HL-60/S4 (cell line): ENCODE data around the gene RAC3.

Experiments
- in situ Hi-C: fragments of 300-500 bp; cut with MboI; formaldehyde crosslinking; loops from 2 replicates; pipeline ENCODE4 v1.14.3; 2022; ENCODE audit warnings: low sequenced_read_pairs

Gene RAC3

DNA sequence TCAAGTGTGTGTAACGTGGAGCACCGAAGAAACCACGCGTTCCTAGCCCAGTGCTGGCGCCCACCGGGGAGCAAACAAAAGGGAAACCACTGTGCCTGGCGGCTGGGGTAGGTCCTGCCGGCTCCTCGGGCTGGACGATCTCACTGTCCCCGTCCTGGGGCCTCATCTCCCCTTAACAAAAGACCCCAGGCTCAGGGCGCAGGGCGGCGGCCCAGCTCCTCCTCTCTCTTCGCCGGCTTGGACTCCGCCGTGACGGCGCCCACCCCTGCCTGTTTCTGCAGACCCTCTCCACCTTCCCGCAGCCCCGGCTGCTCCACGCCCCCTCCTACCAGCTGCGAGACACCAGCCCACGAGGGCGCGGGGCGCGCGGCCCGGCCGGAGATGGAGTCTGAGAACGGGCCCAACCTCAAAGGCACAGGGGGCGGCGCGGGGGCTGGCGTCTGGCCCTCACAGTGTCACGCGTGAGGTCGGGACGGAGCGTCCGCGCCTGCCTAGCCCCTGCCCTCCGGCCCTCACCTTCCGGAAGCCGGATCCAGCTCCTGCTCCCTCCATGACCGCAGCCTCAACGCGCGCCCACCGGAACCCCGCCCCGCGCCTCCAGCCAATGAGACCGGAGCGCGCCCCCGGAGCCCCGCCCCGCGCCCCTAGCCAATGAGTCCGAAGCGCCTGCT, 9.0 kb upstream of the RAC3 start, which contains the start of gene CENPX:
TSS of gene CENPX (minus strand) at position 569 of the 671 bp plus-strand sequence. CDS start at position 552, 17 bp downstream.
- in situ Hi-C loops: no loop called here

DNA sequence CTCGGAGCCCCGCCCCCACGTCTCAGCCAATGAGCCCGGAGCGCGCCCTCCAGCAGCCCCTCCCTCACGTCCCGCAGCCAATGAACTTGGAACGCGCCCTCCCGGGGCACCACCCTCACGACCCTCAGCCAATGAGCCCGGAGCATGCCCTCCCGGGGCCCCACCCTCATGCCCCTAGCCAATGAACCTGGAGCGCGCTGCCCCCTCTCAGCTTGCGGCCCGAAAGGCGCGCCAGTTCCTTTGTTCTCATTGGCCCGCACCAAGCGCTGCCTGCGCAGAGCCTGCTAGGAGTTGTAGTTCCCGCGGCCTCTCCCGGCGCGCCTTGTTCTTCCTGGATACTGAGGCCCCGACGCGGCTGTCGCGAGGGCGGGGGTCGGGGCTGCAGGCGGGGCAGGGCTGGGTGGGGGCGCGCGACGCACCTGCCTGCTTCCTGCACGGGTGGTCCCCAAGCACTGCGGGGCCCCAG, 8.5 kb upstream of the RAC3 start, which contains the start of gene LRRC45:
TSS of gene LRRC45 (plus strand) at position 325 of the 466 bp plus-strand sequence. CDS start 339 bp downstream, outside the sequence.
- in situ Hi-C loops: no loop called here

DNA sequence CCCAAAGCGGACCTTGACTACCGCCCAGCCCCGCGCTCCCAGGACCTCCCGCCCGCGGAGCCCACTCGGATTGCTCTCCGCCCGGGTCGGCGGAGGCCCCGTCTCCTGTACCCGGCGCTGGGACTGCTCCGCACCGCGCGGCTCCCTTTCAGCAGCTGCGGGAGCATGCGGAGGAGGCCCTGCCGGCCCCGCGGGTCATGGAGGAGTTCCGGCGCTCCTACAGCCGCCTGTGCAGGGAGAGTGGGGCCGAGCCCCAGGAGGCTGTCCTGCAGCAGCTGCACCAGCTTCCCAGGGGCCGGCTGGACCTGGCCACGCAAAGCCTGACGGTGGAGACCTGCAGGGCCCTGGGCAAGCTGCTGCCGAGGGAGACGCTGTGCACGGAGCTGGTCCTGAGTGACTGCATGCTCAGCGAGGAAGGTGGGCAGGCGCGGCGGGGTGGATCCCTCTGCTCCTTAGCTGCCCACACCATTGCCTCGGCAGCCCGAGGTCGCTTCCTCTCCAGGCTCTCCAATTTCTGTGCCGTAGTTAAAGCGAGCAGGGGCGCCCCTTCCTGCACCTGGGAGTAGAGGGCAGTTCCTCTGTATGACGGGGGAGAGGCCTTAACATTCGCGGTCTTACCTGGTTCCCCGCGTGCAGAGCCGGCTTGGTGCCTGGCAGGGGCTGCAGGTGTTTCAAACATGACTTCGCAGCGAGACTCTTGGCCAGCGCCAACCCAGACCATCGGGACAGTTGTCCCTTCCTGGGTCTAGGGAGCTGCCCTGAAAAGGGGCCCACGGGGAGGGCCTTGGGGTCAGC, 7.8 kb upstream of the RAC3 start:
- in situ Hi-C loops: no loop called here

DNA sequence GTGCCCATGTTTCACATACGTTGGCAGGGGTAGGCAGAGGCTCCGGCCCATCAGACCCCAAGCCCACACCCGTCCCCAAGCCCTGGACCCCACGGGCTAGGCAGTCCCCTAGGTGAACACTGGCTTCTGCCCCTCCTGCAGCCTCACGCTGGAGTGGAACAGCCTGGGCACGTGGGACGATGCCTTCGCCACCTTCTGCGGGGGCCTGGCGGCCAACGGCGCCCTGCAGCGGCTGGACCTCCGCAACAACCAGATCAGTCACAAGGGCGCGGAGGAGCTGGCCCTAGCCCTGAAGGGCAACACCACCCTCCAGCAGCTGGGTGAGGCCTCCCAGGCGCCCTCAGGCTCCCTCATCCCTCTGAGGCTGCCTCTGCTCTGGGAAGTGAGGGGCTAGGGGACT, 6.6 kb upstream of the RAC3 start:
- in situ Hi-C loops: no loop called here

DNA sequence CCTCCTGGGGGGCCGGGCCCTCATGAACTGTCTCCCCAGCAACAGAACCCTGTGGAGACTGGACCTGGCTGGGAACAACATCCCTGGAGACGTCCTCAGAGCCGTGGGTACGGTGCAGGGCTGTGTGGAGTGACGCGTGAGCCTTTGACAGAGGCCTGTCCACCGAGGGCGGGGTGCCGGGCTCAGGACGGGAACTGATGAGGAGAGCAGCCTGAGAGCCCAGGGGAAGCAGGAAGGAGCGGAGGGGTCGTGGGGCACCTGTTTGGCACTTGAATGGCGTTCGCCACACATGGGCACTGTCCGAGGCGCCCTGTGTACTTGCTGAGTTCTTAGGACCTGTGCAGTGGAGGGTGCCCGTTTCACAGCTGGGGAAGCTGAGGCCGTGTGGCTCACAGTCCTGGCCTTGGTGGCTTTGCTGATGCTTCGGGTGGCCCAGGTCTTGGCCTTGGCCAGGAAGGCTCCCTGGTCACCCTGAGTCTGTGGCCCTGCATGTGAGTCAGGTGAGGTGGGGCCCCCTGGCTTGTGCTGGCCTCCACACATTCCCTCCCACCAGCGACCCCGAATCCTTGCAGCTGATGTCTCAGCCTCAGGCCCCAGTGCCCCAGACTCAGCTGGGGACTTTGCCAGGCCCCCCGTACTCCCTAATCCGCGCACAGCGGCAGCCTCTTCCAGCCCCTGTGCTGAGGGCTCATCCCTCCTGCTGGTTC, 5.9 kb upstream of the RAC3 start:
- in situ Hi-C loops: no loop called here

DNA sequence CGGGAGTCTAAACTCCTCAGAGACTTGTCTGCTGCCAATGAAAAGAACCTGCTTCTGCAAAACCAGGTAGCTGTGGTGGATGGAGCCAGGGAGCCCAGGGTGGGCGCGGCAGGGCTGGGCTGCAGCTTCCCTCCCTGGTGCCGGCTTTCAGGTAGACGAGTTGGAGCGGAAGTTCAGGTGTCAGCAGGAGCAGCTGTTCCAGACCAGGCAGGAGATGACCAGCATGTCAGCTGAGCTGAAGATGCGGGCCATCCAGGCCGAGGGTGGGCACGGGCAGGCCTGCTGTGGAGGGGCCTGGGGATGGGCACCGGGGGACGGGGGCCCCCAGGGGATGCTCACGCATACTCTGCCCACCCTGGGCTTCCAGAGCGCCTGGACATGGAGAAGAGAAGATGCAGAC, 3.2 kb upstream of the RAC3 start:
- in situ Hi-C loops: no loop called here

DNA sequence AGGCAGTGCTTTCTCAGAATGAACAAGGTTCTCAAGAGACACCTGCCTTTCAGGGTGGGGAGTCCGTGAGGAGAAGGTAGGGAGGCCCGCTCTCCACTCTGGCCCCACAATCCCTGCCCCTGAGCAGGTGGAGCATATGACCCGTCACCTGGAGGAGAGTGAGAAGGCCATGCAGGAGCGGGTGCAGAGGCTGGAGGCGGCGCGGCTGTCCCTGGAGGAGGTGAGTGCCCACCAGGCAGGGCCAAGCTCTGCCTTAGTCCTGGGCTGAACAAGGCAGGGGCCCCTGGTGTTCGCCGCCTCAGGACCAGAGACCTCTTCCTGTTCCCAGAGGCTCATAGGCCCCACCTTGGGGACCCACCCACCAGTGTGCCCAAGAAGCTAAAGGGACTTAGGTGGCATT, 2.5 kb upstream of the RAC3 start:
- in situ Hi-C loops: no loop called here

DNA sequence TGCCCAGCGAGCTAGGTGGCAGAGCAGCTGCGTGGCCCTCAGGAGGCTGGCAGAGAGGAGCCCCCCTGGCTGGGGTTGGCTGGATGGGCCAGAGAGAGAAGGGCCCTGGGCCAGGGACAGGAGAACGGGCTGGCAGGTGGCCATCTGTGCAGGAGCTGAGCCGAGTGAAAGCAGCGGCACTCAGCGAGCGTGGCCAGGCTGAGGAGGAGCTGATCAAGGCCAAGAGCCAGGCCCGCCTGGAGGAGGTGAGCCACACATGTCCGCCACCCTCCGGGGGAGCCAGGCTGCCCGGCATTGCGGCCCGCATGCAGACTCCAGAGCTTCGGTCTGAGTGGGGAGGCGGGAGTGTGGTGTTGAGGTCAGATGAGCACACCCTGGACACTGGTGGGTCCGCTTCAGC, 2.1 kb upstream of the RAC3 start:
- in situ Hi-C loops: no loop called here

DNA sequence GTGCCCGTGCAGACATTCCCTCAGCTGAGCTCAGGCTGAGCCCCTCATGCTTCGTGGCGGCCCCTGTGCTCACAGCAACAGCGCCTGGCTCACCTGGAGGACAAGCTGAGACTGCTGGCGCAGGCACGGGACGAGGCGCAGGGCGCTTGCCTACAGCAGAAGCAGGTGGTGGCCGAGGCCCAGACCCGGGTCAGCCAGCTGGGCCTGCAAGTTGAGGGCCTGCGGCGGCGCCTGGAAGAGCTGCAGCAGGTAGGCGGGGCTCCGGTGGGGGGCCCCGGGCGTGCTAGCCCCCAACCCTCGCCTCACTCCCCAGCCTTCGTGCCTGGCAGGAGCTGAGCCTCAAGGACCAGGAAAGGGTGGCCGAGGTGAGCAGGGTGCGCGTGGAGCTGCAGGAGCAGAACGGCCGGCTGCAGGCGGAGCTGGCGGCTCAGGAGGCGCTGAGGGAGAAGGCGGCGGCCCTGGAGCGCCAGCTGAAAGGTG, 1.4 kb upstream of the RAC3 start:
- in situ Hi-C loops: loop anchor here (10.0 kb wide), 1 partner anchor 125 kb away; no protein-coding TSS in a partner anchor

DNA sequence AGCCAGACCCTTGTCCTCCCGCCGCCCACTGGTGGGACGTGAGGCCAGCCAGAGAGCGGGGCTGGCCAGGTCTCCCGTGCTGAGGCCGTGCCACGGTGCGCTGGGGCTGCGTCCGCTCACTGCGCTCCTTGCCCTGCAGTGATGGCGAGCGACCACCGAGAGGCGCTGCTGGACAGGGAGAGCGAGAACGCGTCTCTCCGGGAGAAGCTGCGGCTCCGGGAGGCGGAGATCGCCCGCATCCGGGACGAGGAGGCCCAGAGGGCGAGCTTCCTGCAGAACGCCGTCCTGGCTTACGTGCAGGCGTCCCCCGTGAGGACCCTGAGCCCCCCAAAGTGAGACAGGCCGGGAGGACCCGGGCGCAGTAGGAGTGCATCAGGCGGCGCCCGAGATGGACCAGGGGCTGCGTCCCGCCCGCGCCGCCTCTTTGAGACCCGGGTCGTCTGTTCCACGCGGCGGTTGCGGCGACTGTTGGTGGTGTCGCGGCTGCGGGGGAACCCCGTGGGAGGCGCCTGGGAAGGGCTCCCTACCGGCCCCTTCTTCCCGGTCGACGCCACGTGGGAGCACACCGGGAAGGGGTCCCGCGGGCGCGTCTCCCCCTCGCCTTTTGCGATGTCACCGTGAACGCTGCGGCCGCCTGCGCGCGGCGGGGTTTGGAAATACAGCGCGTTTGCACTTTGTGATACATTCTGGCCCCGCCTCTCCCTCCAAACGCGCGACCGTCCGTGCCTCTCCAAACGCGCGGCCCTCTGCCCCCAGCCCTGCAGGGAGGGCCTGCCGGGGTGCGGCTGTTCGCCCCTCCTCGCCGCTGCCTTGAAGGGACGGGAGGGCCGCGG, 792 bp upstream of the RAC3 start:
- in situ Hi-C loops: loop anchor here (10.0 kb wide), 1 partner anchor 124 kb away; no protein-coding TSS in a partner anchor

DNA sequence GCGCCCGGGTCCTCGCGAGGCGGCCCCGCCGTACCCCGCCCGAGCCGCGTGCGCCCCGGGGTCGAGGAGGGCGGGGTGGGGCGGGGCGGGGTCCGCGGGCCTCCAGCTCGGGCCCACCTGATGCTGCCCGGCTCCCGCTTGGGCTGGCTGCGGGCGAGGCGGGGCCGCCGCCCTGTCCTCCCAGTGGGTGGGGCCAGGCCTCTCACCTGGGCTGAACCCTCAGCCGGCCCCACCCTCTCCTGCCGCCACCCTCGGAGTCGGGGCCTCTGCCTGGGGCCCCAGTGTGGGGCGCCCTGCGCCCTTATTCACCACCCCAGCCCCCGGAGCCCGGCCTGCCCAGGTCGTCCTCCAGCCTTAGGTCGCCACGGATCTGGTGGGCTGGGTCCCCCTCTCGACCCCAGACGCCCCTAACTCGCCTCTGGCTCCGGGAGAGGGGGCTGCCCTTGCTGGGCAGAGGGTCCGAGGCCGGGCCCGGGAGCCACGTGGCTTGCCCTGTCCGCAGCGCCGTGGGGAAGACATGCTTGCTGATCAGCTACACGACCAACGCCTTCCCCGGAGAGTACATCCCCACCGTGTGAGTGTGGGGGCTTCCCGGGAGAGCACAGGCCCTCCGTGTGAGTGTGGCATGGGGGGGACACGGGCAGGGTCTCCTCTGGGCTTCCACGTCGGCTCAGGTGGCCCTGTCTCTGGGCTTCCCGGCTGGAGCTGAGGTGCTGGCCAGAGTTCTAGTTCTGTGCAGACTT, 578 bp downstream of the RAC3 start:
- in situ Hi-C loops: loop anchor here (10.0 kb wide), 1 partner anchor 123 kb away; no protein-coding TSS in a partner anchor

DNA sequence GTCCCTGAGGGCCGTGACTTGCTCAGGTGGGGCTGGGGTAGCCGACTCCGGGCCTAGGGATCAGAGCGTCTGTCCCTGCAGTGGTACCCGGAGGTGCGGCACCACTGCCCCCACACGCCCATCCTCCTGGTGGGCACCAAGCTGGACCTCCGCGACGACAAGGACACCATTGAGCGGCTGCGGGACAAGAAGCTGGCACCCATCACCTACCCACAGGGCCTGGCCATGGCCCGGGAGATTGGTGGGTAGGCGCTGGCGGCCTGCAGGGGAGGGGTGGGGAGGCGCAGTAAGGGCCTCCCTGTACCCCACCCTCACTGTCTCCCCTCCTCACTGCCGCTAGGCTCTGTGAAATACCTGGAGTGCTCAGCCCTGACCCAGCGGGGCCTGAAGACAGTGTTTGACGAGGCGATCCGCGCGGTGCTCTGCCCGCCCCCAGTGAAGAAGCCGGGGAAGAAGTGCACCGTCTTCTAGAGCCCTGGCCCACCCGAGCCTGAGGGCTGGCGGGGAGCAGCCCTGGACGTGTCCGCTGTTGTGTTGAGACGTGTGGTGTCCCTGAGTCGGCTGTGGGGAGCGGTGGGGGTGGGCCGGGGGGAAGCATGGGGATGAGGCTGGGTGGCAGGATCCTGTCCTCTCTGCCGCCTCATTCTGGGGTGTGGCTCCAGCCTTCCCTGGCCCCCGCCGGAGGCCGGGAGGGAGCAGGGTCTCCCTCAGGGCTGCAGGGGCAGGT, 2.0 kb downstream of the RAC3 start:
- in situ Hi-C loops: loop anchor here (10.0 kb wide), 1 partner anchor 121 kb away; no protein-coding TSS in a partner anchor

DNA sequence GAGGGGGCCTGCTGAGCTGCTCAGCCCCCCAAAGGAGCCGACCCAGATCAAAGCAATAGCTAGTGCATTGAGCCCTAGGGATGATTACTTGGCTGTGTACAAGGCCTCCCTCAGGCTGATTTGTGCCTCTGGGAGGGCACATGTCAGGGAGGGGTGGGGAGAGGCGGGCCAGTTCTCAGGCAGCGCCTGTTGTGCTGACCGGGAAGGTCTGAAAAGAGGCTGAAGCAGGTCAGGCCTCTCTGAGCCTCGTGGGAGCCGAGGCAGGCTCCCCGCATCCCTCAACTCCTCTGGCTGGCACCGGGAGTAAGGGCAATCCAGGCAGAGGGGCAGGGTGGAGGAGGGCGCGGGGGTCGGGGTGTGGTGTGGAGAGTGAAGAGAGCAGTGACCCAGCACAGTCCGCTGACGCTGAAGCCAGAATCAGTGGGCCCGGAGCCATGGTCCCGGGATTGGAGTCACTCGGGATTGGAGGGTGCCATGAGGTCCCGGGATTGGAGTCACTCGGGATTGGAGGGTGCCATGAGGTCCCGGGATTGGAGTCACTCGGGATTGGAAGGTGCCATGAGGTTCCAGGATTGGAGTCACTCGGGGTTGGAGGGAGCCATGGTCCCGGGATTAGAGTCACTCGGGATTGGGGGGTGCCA, 3.0 kb downstream of the RAC3 start:
- in situ Hi-C loops: loop anchor here (10.0 kb wide), 1 partner anchor 120 kb away; no protein-coding TSS in a partner anchor

DNA sequence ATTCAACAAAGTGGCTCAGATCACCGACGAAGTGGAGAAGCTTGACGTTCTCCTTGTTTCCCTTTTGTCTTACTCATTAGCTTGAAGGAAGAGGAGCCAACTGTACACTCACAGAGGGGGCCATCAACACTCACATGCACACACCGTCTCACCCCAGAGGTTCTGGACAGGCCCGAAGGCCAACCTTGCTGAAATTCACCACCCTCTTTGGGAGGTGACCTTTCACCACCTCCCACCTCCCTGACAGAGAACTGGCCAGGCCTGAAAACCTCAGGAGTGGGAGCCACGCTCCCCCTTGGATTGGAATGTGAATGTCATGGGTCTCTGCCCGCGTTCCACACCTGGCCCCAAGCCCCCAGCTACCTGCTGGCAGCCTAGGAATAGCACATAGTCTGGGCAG, 4.0 kb downstream of the RAC3 start:
- in situ Hi-C loops: loop anchor here (10.0 kb wide), 1 partner anchor 119 kb away; no protein-coding TSS in a partner anchor

DNA sequence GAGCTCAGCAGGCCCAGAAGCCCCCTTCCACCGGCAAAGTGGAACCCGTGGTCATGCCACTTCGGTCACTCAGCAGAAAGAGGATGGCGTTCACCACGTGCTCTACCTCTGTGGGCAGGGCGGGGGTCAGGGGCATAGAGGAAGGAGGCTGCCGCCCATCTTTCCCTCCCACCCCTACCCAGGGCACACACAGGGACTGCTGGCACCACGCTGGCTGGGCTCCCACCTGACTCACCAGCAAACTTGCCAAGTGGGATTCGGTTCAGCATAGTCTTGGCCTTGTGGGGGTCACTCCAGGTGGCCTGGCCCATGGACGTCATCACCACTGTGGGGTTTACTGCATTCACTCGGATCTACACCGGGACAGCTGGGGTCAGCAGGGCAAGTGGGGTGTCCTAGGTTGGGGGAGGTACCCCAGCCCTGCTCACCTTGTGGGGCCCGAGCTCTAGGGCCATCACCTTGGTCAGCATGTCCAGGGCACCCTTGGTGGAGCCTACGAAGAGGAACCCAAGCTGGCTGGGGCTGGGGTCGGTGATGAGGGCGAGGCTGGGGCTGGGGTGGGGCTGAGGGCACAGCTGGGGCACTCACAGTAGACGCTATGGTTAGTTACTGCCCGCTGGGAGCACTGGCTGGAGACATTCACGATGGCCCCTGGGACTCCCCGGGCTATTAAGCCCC, 4.6 kb downstream of the RAC3 start:
- in situ Hi-C loops: loop anchor here (10.0 kb wide), 1 partner anchor 119 kb away; no protein-coding TSS in a partner anchor

DNA sequence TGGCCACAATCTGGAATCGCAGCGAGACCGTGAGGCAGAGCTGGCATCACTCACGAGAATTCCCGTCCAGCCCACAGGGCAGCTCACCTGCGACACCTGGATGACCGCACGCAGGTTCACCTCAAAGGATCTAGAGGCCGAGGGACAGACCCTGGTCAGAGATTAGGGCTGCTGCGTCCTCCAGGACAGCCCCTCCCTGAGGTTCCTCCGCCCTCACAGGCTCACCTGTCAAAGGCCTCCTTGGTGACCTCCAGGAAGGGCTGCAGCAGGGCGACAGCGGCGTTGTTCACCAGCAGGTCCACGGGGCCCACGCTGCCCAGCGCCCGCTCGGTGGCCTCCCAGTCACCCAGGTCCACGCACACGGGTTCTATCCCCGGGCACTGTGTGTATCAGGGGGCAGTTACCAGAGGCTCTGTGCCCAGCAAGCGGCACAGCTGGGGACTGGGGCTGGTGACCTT, 5.2 kb downstream of the RAC3 start:
- in situ Hi-C loops: loop anchor here (10.0 kb wide), 1 partner anchor 118 kb away; no protein-coding TSS in a partner anchor
